Measurements from ENCODE around the gene ACOXL.

DNA sequence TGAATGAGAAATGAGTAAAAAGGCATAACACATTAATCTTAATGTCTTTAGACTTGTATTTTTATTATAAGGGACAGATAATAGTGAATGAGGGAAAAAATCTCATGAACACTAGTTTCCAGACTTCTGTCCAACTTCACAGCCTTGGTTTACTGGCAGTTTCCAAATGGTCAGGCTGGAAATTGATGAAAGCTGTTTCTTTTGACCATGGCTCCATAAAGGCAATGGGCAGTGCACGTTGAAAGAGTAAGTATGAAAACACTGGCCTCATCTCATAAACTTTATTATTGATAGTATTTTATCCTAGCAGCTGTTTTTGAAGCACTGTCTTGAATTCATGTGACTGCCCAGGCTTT, 411.4 kb downstream of the ACOXL start:
- no peak for TF ChIP-seq POLR2A (IDR thresholded peaks at IDR 0.05)
- TF ChIP-seq, protein P1, sequence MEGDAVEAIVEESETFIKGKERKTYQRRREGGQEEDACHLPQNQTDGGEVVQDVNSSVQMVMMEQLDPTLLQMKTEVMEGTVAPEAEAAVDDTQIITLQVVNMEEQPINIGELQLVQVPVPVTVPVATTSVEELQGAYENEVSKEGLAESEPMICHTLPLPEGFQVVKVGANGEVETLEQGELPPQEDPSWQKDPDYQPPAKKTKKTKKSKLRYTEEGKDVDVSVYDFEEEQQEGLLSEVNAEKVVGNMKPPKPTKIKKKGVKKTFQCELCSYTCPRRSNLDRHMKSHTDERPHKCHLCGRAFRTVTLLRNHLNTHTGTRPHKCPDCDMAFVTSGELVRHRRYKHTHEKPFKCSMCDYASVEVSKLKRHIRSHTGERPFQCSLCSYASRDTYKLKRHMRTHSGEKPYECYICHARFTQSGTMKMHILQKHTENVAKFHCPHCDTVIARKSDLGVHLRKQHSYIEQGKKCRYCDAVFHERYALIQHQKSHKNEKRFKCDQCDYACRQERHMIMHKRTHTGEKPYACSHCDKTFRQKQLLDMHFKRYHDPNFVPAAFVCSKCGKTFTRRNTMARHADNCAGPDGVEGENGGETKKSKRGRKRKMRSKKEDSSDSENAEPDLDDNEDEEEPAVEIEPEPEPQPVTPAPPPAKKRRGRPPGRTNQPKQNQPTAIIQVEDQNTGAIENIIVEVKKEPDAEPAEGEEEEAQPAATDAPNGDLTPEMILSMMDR (IDR thresholded peaks at IDR 0.05) = no peak

Measured in right lobe of liver (tissue), 4 donors.